Adrenal gland (tissue), 12 donors: Measurements from ENCODE around the gene SNAI3. TPM values are rescaled to one million over a fixed set of nuclear protein-coding genes. Genes with fewer than 3 reads are reported as not detected.

Source experiments
- DNase-seq, 7 donors: peaks; one replicate each; pipeline ENCODE4 v3.0.0-alpha.2; 2019 to 2020
- H3K27ac ChIP-seq, 5 donors: fragments of 200-600 bp; sonication (generic) in 4 of 5; 1 replicate in 3 of 5; 2 replicates in 2 of 5; pipeline versions ENCODE4 v1.5.1 to v1.8.0; 2016 to 2020; ENCODE audit warnings: mild to moderate bottlenecking in 1 of 5
- H3K27me3 ChIP-seq: fragments of 200-600 bp; 2 replicates; pipeline ENCODE4 v1.8.0; 2021
- H3K36me3 ChIP-seq, 2 donors: fragments of 200-600 bp; replicated peaks in 1 of 2; 1 replicate in 1 of 2; 2 replicates in 1 of 2; pipeline versions ENCODE4 v1.5.1 to v1.8.0; 2018 to 2022
- H3K4me1 ChIP-seq, 2 donors: fragments of 200-600 bp; replicated peaks in 1 of 2; 1 replicate in 1 of 2; 2 replicates in 1 of 2; pipeline versions ENCODE4 v1.5.1 to v1.8.0; 2018 to 2021
- H3K4me3 ChIP-seq, 4 donors: fragments of 200-600 bp; sonication (generic) in 3 of 4; one replicate each; pipeline ENCODE4 v1.5.1; 2016 to 2018
- H3K9me3 ChIP-seq, 3 donors: fragments of 200-600 bp; sonication (generic) in 1 of 3; replicated peaks in 1 of 3; 1 replicate in 2 of 3; 2 replicates in 1 of 3; pipeline versions ENCODE4 v1.5.1 to v1.8.0; 2016 to 2021
- CTCF ChIP-seq, 6 experiments: fragments of 450-650 bp in 4 of 6; fragments of 200-600 bp in 2 of 6; sonication (generic) in 1 of 6; IDR thresholded peaks; 1 replicate in 5 of 6; 2 replicates in 1 of 6; pipeline versions ENCODE4 v1.5.1 to v1.8.0; 2016 to 2021; ENCODE audit warnings: antibody characterized with exemption in 6 of 6, mild to moderate bottlenecking in 2 of 6, moderate library complexity in 1 of 6
- POLR2A ChIP-seq, 2 donors: fragments of 450-650 bp; IDR thresholded peaks; one replicate each; pipeline ENCODE4 v1.6.1; 2017; ENCODE audit warnings: antibody characterized with exemption in 2 of 2, mild to moderate bottlenecking in 2 of 2, moderate library complexity in 1 of 2
- WGBS, 4 donors: extraction: QIAGEN DNeasy Blood & Tissue Kit in 2 of 4; methylation state at CpG; one replicate each; pipeline versions ENCODE4 v1.1.5 to v1.1.7; 2013 to 2017; 5-methylcytosine and 5-hydroxymethylcytosine counted together
- intact Hi-C, 2 donors: fragments of 100-400 bp; cut with DNase I; formaldehyde crosslinking; loops; one replicate each; pipeline versions ENCODE4 v1.14.1 to v1.15.0; 2022 to 2023
- polyA plus RNA-seq, 3 donors: library from polyadenylated mRNA; stranded (reverse); fragments of 200-250 nt in 2 of 3; fragments of 350-450 nt in 1 of 3; fragmentation: Illumina TruSeq in 1 of 3; extraction: RNeasy Lipid Tissue Mini Kit (QIAGEN cat#74804) in 1 of 3; gene quantifications; one replicate each; pipeline ENCODE4 v1.2.3, GENCODE V29; 2013 to 2014
- total RNA-seq, 9 donors: library from RNA; depleted of rRNA in 4 of 9; stranded (reverse); fragments of >200 nt in 4 of 9; fragments of 120-200 nt in 1 of 9; fragmentation: NEBNext Ultra II Directional in 1 of 9; extraction: Animal tissue kit (Norgen Biotek cat#: 25700) in 1 of 9; gene quantifications; one replicate each; pipeline versions ENCODE4 v1.1.0 to v1.2.4, GENCODE V29; 2013 to 2023
- donor health status: healthy with polysubstance abuse.
- donor health status: Bipolar disorder and iron deficiency.
- donor health status: DM: yes; HTN: yes; CAD: no.
- donor health status: DM: no; HTN: no; CAD: no.
- donor health status: DM: no; HTN: no; CAD: no.
- donor health status: DM: yes; HTN: yes; CAD: no.

Gene SNAI3
- total and polyA plus RNA-seq, 12 donors = 0.06 to 2.1 (median 0.51) TPM; not detected in 2

GRCh38 chr16:88721236-88721635, 34.9 kb upstream of the SNAI3 start:
- Histone ChIP-seq H3K4me3 (no peak overlapping the region), H3K36me3 (peaks cover 0 to 93% of the 10 kb centered on the region in 2 donors)
- 93 to 97% (median 94%) methylated on average over 10 to 17 of the region's 17 CpGs for WGBS, 4 donors

GRCh38 chr16:88720396-88720970, 34.2 kb upstream of the SNAI3 start:
- WGBS, 4 donors = 91 to 95% (median 94%) methylated on average over 19 to 23 of the region's 23 CpGs
- H3K4me3 ChIP-seq = no peak overlapping the region
- intact Hi-C loops = no loop called here
- no peaks in the 10 kb centered on the region for H3K4me1 ChIP-seq
- H3K9me3 ChIP-seq = no peaks in the 10 kb centered on the region
- no peaks in the 10 kb centered on the region for H3K27me3 ChIP-seq
- peaks cover 0 to 93% of the 10 kb centered on the region in 2 donors for H3K36me3 ChIP-seq
- H3K27ac ChIP-seq = no peak overlapping the region
- TF ChIP-seq CTCF (IDR thresholded peaks at IDR 0.05) (no peak), POLR2A (IDR thresholded peaks at IDR 0.05) (no peak)
- no peak for DNase-seq

More at GRCh38 chr16:88721236-88721635, 34.9 kb upstream of the SNAI3 start:
- Histone ChIP-seq H3K4me1 (no peaks in the 10 kb centered on the region), H3K9me3 (no peaks in the 10 kb centered on the region), H3K27ac (no peak overlapping the region), H3K27me3 (no peaks in the 10 kb centered on the region)
- TF ChIP-seq CTCF (IDR thresholded peaks at IDR 0.05) (no peak), POLR2A (IDR thresholded peaks at IDR 0.05) (no peak)
- DNase-seq = no peak
- intact Hi-C loops = no loop called here

- DNase-seq = no peak
- 88 to 97% (median 96%) methylated on average over 3 to 19 of the region's 19 CpGs for WGBS, 4 donors
- no peak for TF ChIP-seq CTCF (IDR thresholded peaks at IDR 0.05)
- no peak for TF ChIP-seq POLR2A (IDR thresholded peaks at IDR 0.05)
- Histone ChIP-seq H3K27ac (no peak overlapping the region), H3K4me1 (no peaks in the 10 kb centered on the region), H3K9me3 (no peaks in the 10 kb centered on the region), H3K36me3 (peaks cover 0 to 93% of the 10 kb centered on the region in 2 donors), H3K4me3 (no peak overlapping the region), H3K27me3 (no peaks in the 10 kb centered on the region)
- intact Hi-C loops = no loop called here
Measured at GRCh38 chr16:88719933-88720296, 33.6 kb upstream of the SNAI3 start.

GRCh38 chr16:88719267-88719932, 33.1 kb upstream of the SNAI3 start:
- Histone ChIP-seq H3K4me1 (no peaks in the 10 kb centered on the region), H3K27me3 (no peaks in the 10 kb centered on the region), H3K36me3 (peaks cover 0 to 93% of the 10 kb centered on the region in 2 donors), H3K9me3 (no peaks in the 10 kb centered on the region), H3K4me3 (no peak overlapping the region), H3K27ac (no peak overlapping the region)
- intact Hi-C loops = no loop called here
- 84 to 96% (median 92%) methylated on average over 19 to 29 of the region's 29 CpGs for WGBS, 4 donors
- TF ChIP-seq CTCF (IDR thresholded peaks at IDR 0.05) (no peak), POLR2A (IDR thresholded peaks at IDR 0.05) (no peak)
- DNase-seq = no peak
